ENCODE data around the gene WRAP73.

DNA sequence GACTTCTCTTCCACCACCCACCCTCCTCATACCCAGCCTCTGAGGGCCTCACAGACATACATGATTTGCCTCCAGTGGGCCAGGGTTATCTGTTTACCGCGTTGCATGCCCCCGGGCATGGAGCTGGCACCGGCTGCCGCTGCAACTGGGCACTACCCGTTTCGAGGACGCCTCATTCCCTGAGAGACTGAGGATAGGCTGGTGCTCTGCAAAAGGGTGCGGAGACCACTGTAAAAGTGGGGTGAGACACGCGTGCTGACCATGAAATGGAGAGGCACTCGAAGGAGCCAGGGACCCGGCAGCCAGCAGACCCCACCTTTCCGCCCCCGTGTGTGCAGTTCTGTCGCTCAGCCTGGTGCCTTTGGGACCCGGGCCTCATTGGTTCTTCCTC lies 23.1 kb upstream of the WRAP73 start:
- TF ChIP-seq POLR2A (IDR thresholded peaks at IDR 0.05; ENCODE audit: low read depth, low read length) (no peak; the same call in none of the 2 replicates), TAF1 (IDR thresholded peaks at IDR 0.05; ENCODE audit: borderline replicate concordance, low read depth, low read length) (no peak), POLR2AphosphoS5 (IDR thresholded peaks at IDR 0.05; ENCODE audit: low read depth, low read length) (no peak; the same call in 1 of the 2 replicates)
